T-helper 1 cell treated with Interleukin-12 subunit alpha and Interleukin-12 subunit beta and Interleukin-4 antibody, amounts not matched to agents 30 ng/mL and 1 ng/mL, for 36 hours (primary cell): Measurements from ENCODE around the gene KBTBD13. TPM values are rescaled to one million over a fixed set of nuclear protein-coding genes. Genes with fewer than 3 reads are reported as not detected.
"Not testable (repeated sequence)": the region's sequence is repeated elsewhere in the genome, so short reads cannot be mapped to it uniquely, and the experiment has no call there.

Experiments
- intact Hi-C: fragments of 100-400 bp; cut with micrococcal nuclease; formaldehyde crosslinking; loops from one replicate; pipeline ENCODE4 v1.15.1; 2024
- total RNA-seq: library from RNA; stranded (reverse); gene quantifications from 2 replicates; pipeline ENCODE4 v1.2.3, GENCODE V29; 2022

KBTBD13 gene
- total RNA-seq, 1 donor from 2014 or later, result not detected

DNA sequence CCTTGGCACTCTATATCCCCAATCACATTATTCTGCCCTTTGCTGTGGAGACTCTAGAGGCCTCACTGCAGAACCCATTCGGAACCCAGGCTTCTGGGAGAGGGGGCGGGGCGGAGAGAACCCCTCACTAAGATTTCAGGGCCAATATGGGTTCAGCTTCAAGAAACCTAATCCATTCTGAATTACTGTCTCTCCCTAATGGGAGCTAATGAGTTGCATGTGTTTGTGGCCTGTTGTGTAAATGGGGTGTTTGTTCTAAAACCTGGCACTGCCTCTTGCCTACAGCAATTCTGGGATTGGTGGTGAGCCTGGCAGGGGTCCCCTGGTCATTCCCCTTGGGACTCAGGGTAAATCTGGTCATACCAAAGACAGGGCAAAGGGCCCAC is 8.2 kb upstream of the KBTBD13 start:
- intact Hi-C loops, result no loop called here

DNA sequence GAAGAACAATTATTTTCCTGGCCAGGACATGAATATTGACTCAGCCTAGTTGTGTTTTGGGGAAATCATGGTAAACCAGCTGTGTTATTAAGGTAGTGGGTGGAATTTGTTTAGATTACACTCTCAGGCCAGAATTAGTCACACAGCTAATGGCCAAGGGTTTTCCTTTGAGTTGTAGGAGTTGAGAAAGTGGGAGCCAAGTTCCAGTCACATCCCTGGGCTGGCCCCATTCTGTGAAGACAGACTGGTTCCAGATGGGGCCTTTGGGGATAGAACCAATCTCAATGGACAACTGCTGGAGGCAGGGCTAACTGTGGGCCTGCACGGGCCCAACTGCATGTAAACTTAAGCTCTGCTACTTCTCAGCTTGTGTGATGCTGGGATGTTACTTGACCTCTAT is 7.4 kb upstream of the KBTBD13 start:
- intact Hi-C loops, result no loop called here

DNA sequence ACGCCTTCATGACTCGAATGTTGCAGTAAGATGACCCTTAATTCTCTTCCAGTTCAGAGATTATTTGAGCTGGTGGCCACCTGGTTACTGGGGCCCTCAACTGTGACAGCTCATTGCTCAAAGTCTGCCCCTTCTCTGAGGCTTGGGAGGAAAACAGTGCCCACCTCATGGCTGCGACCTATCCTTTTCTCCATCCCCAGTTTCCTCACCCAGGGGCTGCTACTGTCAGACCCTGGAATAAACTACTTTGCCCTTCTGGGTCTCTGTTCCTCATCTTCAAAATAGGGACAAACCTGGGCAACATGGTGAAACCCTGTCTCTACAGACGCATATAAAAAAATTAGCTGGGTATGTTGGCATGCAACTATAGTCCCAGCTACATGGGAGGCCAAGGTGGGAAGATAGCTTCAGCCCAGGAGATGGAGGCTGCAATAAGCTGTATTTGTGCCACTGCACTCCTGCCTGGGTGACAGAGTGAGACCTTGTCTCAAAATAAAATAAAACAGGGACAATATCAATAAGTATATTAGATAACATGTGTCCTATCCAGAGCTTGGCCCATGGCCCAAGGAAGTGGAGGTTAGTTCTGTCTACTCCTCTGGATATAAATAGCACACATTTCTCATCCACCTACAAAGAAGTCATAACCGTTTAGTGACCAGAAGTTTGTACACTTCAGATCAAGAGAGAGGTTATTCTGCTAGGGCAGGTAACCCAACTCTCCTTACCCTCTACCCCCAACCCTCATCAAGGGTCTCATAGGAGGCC is 6.6 kb upstream of the KBTBD13 start:
- intact Hi-C loops, result no loop called here

DNA sequence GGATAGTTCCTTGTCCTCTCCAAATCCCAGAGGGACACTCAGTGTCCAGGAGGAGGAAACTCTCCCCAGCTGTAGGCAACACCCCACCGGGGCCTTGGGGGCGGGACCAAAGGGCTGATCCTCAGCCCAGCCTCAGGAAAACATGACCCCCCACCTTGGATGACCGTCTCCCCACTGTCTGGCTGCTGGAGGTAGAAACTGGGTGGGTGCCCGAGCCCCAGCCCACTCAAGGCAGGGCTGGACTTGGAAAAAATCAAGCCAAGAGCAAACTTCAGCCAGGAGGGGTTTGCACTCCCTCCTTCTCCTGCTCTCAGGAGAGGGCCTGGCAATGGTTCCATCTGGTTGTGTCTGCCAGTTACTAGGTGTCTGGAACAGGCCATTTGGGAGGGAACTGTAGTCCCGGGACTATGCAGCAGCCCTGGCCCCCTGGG is 5.2 kb upstream of the KBTBD13 start:
- intact Hi-C loops, result no loop called here

DNA sequence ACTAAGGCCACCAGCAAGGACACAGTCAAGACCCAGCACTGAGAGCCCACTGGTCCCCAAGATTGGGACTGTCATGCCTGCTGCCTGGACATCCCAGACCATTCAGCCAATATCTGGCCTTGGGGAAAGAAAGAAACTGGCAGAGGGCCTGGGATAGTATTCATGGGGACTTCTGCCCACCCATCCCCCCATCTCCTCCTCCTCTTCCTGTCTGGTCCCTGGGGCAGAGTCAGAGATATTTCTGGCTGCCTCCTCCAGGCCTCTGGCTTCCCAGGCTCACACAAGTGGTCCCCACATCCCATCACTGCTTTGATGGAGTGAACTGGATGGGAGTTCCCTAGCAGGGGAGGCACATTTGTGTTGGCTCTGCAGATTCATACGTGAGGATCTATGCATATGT is 4.5 kb upstream of the KBTBD13 start:
- intact Hi-C loops, result no loop called here

DNA sequence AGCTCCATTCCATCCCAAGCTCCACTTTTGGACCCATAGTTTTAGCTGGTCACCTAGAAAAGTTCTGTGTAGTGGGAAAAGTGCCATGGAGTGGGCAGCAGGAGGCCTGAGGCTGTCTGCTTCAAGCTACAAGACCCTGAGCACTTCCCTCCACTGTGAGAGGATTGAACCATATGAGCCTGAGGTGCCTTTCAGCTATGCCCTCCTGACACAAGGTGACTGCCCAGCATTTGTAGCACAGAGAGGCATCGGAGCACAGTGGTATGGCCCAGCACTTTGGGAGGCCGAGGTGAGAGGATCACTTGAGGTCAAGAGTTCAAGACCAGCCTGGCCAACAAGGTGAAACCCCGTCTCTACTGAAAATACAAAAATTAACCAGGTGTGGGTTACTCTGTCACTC is 3.9 kb upstream of the KBTBD13 start:
- intact Hi-C loops, result no loop called here

DNA sequence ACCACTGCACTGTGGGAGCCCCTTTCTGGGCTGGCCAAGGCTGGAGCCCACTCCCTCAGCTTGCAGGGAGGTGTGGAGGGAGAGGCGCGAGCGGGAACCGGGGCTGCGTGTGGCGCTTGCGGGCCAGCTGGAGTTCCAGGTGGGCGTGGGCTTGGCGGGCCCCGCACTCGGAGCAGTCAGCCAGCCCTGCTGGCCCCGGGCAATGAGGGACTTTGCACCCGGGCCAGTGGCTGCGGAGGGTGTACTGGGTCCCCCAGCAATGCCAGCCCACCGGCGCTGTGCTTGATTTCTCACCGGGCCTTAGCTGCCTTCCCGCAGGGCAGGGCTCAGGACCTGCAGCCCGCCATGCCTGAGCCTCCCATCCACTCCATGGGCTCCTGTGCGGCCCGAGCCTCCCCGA is 1.6 kb upstream of the KBTBD13 start:
- intact Hi-C loops, result not testable (repeated sequence)

DNA sequence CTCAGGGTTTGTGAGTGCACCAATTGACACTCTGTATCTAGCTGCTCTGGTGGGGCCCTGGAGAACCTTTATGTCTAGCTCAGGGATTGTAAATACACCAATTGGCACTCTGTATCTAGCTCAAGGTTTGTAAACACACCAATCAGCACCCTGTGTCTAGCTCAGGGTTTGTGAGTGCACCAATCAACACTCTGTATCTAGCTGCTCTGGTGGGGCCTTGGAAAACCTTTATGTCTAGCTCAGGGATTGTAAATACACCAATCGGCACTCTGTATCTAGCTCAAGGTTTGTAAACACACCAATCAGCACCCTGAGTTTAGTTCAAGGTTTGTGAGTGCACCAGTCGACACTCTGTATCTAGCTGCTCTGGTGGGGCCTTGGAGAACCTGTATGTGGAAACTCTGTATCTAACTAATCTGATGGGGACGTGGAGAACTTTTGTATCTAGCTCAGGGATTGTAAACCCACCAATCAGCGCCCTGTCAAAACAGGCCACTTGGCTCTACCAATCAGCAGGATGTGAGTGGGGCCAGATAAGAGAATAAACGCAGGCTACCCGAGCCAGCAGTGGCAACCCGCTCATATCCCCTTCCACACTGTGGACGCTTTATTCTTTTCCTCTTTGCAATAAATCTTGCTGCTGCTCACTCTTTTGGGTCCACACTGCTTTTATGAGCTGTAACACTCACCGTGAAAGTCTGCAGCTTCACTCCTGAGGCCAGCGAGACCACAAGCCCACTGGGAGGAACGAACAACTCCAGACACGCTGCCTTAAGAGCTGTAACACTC is 745 bp upstream of the KBTBD13 start:
- intact Hi-C loops, result not testable (repeated sequence)

DNA sequence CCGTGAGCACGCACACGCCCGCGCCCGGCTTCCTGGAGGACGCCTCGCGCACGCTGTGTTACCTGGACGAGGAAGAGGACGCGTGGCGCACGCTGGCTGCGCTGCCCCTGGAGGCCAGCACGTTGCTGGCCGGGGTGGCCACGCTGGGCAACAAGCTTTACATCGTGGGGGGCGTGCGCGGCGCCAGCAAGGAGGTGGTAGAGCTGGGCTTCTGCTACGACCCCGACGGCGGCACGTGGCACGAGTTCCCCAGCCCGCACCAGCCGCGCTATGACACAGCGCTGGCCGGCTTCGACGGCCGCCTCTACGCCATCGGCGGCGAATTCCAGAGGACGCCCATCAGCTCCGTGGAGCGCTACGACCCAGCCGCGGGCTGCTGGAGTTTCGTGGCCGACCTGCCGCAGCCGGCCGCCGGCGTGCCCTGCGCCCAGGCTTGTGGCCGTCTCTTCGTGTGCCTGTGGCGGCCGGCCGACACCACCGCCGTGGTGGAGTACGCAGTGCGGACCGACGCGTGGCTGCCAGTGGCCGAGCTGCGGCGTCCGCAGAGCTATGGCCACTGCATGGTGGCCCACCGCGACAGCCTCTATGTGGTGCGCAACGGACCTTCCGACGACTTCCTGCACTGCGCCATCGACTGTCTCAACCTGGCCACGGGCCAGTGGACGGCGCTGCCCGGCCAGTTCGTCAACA is 890 bp downstream of the KBTBD13 start:
- intact Hi-C loops, result no loop called here

DNA sequence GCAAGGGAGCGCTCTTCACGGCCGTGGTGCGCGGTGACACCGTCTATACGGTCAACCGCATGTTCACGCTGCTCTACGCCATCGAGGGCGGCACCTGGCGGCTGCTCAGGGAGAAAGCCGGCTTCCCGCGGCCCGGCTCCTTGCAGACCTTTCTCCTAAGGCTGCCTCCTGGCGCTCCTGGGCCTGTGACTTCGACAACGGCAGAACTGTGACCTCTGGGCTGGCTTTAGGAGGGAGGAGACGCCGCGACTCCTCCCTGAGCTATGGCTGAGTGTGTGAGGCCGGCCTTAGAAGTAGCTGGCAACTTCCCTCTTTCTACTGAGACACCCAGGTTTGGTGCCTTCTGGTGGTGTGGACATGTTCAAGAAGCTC is 1.4 kb downstream of the KBTBD13 start:
- intact Hi-C loops, result loop anchor here (1.0 kb wide), 3 partner anchors 45 to 347 kb away; partner anchors contain the start of gene MTFMT

DNA sequence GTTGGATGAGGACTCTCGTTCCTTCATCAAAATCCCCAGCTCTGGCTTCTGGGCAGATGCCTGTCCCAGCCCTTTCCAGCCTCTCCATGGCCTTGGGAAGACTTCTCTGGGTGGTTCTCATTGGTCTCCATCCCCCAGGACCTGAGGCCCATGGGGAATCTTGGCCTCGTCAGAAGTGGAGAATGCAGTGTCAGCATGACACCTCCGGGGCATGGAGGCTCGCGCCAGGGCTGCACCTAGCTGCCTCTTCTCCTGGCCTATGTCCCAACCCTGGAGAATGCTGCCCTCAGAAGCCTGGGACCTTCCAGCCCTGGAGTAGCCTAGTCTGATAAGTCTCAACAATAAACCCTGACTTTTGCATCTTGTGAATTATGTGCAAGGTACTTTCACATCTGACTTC is 3.0 kb downstream of the KBTBD13 start:
- intact Hi-C loops, result no loop called here

DNA sequence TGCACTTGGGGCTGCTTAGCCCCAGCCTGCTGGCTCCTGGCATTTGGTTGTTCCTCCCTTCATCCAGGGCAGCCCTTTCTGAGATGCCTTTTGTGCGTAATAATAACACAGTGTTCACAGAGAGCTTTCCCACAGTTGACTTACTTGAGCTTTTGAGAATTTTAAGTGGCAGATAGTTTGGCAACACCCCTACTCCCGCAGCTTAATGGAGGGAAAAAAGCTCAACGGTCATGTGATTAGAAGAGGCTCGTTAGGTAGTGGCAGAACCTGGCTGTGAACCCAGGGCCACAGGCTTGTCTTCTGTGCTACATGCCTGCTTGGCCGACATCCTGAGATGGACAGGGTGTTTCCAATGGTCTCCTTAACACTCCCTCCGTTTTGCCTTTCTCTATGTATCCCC is 4.7 kb downstream of the KBTBD13 start:
- intact Hi-C loops, result no loop called here

DNA sequence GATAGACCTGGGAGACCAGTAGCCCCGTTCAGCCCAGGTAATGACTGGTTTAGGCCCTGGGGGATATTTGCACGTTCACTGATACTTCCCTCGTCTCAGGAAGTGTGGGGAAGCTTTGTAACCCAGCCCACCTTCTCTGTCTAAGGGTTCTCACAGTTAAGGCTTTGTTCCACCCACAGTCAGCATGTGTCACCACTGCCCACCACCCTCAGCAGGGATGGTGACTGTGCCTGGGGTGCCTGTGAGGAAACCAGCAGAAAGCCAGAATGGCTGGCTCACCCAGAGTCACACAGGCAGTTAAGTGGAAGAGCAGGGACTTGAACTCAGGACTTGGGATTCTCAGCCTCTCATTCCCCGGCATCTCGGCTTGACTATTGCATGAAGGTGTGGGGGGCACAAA is 5.2 kb downstream of the KBTBD13 start:
- intact Hi-C loops, result no loop called here

DNA sequence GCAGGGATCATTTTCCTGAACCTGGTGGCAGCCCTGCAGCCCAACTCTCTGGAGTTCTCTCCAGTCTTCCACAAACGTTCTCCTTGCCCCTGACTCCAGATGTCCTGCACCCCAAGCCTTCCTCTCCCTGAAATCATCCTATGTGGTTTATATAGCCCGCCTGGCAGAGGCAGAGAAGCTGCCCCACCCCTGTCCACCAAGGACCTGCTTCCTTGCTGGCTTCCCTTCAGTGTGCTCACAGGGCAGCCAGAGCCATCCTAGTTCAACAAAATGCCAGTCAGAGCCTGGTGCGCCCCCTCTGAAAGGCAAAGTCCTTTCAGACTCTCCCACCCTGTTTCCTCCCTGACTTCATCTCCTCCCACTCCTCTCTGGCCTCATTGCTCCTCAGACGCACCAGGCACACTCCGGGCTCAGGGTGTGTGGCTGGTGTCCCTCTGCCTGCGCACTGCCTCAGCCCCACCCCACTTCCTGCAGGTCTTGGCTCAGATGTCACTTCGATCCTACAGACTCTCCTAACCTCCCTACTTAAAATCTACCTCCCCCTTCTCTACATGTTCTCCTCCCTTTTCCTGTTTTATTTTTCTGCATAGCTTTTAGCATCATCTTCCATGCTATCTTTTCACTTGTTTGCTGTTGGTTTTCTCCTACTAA is 5.9 kb downstream of the KBTBD13 start:
- intact Hi-C loops, result no loop called here

DNA sequence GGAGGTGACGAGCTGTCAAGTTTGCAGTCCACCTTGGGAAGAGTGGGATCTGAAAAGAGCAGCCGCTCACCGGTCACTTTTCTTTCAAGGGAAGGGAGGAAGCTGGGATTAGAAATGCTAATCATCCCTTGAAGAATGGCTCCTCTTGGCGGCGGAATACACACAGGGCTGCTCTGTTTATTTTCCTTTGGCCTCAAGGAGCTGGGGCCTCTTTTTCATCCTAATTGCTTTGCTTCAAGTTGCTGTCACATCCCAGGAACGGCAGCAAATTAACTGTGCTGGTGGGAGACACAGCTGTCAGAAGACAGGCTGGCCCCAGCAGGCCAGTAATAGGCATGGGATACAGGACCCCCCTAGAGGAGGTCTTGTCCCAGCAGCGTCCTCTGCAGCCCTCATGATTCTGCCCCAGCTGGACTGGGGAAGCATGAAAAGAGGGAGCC is 6.7 kb downstream of the KBTBD13 start:
- intact Hi-C loops, result no loop called here

DNA sequence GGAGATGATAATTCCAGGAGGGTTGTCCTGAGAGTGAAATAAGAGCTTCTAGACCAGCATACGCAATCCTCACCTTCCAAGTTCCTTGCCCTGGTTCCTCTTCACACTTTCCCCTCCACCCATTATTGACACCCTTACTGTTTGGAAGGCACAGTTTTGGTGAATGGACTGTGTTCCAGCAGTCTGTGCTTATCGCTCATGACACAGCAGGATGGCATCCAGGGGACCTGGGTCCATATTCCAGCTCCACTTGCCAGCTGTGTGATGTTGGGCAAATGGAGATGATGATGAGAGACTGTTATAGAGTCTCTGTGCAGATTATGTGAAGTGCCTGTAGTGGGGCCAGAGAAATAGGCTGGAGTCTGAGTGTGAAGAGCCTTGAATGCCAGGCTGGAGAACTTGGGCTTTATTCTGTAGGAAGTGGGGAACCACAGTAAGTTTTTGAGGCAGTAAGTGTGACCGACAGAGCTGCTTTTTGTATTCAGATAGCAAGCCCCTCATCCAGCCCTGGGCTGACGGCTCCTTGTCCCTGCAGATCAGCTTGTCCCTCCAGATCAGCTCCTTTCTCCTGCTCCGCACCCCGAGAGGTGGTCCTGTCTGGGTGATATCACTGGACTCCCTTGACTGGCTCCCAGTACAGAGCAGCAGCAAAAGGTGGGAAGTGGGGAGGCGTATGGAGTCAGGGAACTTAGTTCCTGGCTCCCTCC is 8.1 kb downstream of the KBTBD13 start:
- intact Hi-C loops, result no loop called here

DNA sequence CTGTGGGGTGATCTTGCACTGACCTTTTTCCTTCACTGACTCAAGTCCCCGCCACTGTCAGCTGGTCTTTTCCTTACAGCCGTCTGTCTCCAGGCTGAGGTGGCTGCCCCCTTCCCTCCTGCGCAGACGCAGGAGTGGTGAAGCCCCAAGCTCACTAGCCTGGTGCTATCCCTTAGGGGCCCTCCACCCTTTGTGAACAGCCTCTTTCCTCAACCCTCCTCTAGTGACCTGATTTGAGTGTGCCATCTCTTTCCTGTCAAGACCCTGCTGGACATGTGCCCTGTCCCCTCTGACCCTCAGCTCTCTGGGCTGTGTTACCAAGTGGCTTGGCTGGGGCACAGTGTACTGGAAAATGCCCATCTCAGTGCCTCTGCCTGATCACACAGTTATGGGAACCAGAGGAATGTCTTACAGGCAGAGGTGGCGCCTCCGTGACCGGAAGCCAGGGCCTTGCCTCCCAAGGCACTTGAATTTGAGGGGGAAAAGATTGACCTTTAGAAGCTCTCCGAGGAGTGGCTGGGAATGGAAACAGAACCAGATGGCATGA is 8.7 kb downstream of the KBTBD13 start:
- intact Hi-C loops, result no loop called here

DNA sequence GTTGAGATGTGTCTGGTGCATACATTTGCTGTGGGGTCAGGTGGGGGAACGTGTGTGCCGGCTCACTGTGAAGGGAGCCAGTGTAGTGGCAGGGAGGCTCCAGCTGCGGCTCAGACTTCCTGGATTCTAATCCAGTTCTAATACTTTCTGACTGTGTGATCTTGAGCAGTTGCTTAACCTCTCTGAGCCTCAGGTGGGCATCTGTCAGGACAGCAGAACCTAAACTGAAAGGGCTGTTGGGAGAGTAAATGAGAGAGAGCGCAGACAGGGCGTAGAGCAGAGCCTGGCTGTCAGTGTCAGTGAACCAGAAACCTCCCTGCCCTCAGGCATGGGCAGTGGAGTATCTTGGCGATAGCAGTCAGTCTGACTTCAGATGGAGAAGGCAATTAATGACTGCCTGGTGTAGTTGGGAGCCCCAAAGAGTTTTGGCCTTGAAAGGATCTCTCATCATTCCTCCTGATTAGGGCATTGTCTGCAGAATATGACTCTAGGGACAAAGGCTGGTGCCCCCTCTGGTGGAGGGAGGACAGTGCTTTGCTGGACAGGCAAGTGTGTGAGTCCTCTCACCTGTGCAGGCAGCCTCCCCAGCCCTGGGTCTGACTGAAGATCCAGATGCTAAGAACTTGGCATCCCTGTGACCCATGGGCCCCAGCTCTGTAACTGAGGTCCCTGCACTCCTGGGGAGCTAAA is 9.6 kb downstream of the KBTBD13 start:
- intact Hi-C loops, result no loop called here

DNA sequence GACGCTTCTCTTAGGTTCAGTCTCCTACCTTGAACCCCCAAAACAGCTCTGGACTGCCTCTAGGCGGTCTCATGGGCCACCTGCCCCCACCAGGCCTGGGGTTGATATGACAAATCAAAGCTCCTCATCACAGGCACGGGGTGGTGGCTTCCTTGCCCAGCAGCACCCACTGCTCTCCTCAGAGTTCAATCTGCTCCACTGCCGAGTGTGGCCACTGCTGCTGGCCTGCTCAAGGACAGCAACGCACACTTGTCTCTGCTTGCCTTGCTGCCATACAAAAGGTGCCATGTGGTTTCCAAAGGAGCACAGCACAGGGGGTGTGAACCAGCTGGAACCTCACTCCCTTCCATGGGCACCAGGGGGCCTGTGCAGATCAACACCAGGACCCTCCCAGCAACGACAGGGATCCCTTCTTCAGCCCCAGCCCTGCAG is 10.2 kb downstream of the KBTBD13 start:
- intact Hi-C loops, result no loop called here

DNA sequence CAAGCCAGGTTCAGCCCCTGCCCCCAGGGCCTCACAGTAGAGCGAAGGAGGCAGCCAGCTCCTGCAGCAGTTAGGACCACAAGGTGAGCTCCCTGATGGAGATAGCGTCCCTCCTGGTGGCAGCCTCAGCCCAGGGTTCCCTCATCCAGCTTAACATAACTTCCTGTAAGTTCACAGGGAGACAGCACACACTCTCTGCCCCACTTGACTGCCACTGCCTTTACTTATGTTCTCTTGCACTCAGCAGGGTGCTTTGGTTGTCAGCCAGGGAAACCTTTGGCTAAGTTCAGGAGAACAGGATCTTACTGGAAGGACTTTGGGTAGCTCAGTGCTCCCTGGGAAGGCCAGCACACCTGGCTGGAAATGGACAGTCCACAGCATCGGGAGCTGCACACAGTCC is 10.9 kb downstream of the KBTBD13 start:
- intact Hi-C loops, result no loop called here
